Peyer's patch (tissue), 4 donors: ENCODE data around the gene CDH11.

Experiments
- POLR2A ChIP-seq, 2 donors: fragments of 450-650 bp; IDR thresholded peaks; one replicate each; pipeline ENCODE4 v1.5.1; 2017; ENCODE audit warnings: antibody characterized with exemption in 2 of 2, mild to moderate bottlenecking in 2 of 2, moderate library complexity in 2 of 2
- TF ChIP-seq, protein P1 (sequence below), 6 experiments: fragments of 450-650 bp in 4 of 6; fragments of 200-600 bp in 2 of 6; sonication (generic) in 1 of 6; IDR thresholded peaks; one replicate each; pipeline ENCODE4 v1.5.1; 2017 to 2019; ENCODE audit warnings: antibody characterized with exemption in 6 of 6, mild to moderate bottlenecking in 3 of 6, moderate library complexity in 1 of 6

- TF ChIP-seq, protein P1, sequence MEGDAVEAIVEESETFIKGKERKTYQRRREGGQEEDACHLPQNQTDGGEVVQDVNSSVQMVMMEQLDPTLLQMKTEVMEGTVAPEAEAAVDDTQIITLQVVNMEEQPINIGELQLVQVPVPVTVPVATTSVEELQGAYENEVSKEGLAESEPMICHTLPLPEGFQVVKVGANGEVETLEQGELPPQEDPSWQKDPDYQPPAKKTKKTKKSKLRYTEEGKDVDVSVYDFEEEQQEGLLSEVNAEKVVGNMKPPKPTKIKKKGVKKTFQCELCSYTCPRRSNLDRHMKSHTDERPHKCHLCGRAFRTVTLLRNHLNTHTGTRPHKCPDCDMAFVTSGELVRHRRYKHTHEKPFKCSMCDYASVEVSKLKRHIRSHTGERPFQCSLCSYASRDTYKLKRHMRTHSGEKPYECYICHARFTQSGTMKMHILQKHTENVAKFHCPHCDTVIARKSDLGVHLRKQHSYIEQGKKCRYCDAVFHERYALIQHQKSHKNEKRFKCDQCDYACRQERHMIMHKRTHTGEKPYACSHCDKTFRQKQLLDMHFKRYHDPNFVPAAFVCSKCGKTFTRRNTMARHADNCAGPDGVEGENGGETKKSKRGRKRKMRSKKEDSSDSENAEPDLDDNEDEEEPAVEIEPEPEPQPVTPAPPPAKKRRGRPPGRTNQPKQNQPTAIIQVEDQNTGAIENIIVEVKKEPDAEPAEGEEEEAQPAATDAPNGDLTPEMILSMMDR (IDR thresholded peaks at IDR 0.05): no peak
- no peak for TF ChIP-seq POLR2A (IDR thresholded peaks at IDR 0.05)
Measured at GRCh38 chr16:64948056-64948455, 173.8 kb downstream of the CDH11 start.
